Measurements from ENCODE around the gene ARFGAP1. TPM values are rescaled to one million over a fixed set of nuclear protein-coding genes. Genes with fewer than 3 reads are reported as not detected.
A peak's percentile ranks its signal among the peaks of the same experiment; 100 is the strongest.

Gene ARFGAP1
- polyA plus RNA-seq, 2 of the 4 experiments (the other 2 are of a cell fraction) = 41.0 to 106 TPM

DNA sequence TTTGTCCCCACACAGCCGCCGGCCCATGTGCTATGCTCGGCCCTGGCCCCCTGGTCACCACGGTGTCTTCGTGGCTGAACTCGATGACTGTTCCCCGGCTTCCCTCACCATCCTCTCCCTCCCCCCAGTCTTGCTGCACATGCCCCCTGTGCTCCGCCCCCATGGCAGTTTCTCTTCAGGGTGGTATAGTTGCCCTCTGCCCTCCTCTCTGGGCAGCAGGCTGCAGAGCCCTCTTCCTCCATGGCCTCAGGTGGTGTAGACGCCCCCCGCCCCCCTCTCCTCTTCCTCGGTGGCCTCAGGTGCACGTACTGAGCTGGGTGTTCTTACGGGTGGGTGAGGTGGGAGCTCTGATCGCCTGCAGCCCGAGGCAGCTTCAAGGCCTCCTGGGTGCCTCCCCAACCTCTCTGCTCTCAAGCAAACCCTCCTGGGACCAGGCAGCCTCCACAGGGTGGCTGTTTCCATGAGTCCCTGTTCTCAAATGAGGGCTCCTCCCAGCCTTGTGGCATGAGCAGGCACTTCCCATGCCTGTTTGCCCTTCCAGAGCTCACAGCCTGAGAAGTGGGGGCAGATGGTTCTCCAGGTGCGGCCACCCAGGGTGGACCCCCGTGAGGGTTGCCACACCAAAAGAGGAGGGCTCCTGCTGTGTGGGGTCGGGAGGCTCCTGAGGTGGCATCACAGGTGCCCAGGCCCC lies 45.1 kb downstream of the ARFGAP1 start:
- Histone ChIP-seq H3K4me1 (peaks cover 9% of the 10 kb centered on the region; the same call in 2 of the 3 replicates), H3K4me2 (no peak overlapping the region), H3K4me3 (no peak overlapping the region), H3K9me3 (no peaks in the 10 kb centered on the region), H3K27ac (no peak overlapping the region)
- DNase-seq (ENCODE audit: low read depth in 1 of 2, low spot score in 1 of 2) (no peak), ATAC-seq (peak in 1 of 2 experiments; percentile 29; a peak in 2 of 6 replicates), FAIRE-seq (no peak)
- TF ChIP-seq POLR2AphosphoS2 (conservative IDR thresholded peaks at IDR 0.05; ENCODE audit: low read length) (no peak), EHMT2 (IDR thresholded peaks at IDR 0.05; ENCODE audit: low read depth) (no peak), FOSL2 (IDR thresholded peaks at IDR 0.05) (no peak), FOSL2 (CRISPR knock-in tag; IDR thresholded peaks at IDR 0.05) (no peak), GATA3 (IDR thresholded peaks at IDR 0.05; ENCODE audit: borderline replicate concordance) (no peak), ZNF302 (CRISPR knock-in tag; IDR thresholded peaks at IDR 0.05) (no peak), JUN (IDR thresholded peaks at IDR 0.05) (no peak), HOXB5 (CRISPR knock-in tag; IDR thresholded peaks at IDR 0.05) (no peak), CEBPB (IDR thresholded peaks at IDR 0.05) (no peak)
- TF ChIP-seq, protein P1, sequence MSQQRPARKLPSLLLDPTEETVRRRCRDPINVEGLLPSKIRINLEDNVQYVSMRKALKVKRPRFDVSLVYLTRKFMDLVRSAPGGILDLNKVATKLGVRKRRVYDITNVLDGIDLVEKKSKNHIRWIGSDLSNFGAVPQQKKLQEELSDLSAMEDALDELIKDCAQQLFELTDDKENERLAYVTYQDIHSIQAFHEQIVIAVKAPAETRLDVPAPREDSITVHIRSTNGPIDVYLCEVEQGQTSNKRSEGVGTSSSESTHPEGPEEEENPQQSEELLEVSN (IDR thresholded peaks at IDR 0.05; ENCODE audit: borderline replicate concordance, low read depth) = no peak
- CTCF ChIA-PET = interaction anchor here (0.8 to 3.8 kb wide), 9 partner anchors 9 to 94 kb away, joined by 3 to 31 read pairs (median 4); no protein-coding TSS in a partner anchor
- POLR2A ChIA-PET = interaction anchor here (0.6 kb wide), 1 partner anchor 205 kb away, joined by 3 read pairs; no protein-coding TSS in a partner anchor
- WGBS (ENCODE audit: missing lambda C conversion rate) = 68% methylated on average over 8 of the region's 18 CpGs

DNA sequence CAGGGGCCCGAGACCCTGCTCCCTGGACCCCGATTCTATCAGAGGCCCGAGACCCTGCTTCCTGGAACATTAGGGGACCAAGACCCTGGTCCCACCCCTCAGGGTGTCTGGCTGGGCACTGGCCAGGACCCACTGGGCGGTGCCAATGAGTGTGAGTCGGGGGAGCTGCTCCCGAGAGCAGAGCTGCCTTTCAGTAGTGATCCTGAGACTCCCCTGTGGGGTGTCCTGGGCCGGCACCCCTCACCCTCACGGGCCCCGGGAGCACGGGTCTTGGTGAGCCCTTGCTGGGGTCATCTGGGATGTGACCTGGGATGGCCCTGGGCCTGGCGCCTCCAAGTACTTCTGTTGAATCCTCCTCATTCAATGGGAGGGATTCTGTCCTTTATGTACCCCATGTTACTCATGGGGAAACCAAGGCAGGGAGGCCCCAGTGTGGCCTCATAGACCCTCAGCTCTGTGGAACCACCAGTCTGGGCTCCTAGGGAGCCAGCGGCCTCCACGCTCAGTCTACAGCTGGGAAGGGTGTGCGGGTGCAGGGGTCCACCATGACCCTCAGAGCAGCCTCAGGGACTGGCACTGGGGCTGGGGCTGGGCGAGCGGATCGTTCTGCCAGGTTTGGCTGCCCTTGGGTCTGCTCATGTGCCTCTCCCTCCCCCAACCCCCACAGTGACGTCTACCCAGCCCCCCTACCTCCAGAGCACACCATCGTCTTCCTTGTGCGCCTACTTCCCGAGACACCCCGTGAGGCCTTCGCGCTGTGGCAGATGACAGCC lies 46.0 kb downstream of the ARFGAP1 start:
- no peak for DNase-seq (ENCODE audit: low read depth in 1 of 2, low spot score in 1 of 2)
- Histone ChIP-seq H3K4me1 (peaks cover 9% of the 10 kb centered on the region; the same call in 2 of the 3 replicates), H3K27ac (no peak overlapping the region), H3K9me3 (no peaks in the 10 kb centered on the region), H3K4me3 (no peak overlapping the region), H3K4me2 (no peak overlapping the region)
- no peak for FAIRE-seq
- TF ChIP-seq CBX2 (IDR thresholded peaks at IDR 0.05; ENCODE audit: borderline replicate concordance, low read depth) (no peak), RNF2 (IDR thresholded peaks at IDR 0.05; ENCODE audit: borderline replicate concordance, low read depth) (no peak)
- 74% methylated on average over 20 of the region's 24 CpGs for WGBS (ENCODE audit: missing lambda C conversion rate)
- ATAC-seq = no peak
- POLR2A ChIA-PET = no interaction called here
- CTCF ChIA-PET = interaction anchor here (1.3 to 3.8 kb wide), 5 partner anchors 10 to 63 kb away, joined by 4 to 31 read pairs (median 12); no protein-coding TSS in a partner anchor

DNA sequence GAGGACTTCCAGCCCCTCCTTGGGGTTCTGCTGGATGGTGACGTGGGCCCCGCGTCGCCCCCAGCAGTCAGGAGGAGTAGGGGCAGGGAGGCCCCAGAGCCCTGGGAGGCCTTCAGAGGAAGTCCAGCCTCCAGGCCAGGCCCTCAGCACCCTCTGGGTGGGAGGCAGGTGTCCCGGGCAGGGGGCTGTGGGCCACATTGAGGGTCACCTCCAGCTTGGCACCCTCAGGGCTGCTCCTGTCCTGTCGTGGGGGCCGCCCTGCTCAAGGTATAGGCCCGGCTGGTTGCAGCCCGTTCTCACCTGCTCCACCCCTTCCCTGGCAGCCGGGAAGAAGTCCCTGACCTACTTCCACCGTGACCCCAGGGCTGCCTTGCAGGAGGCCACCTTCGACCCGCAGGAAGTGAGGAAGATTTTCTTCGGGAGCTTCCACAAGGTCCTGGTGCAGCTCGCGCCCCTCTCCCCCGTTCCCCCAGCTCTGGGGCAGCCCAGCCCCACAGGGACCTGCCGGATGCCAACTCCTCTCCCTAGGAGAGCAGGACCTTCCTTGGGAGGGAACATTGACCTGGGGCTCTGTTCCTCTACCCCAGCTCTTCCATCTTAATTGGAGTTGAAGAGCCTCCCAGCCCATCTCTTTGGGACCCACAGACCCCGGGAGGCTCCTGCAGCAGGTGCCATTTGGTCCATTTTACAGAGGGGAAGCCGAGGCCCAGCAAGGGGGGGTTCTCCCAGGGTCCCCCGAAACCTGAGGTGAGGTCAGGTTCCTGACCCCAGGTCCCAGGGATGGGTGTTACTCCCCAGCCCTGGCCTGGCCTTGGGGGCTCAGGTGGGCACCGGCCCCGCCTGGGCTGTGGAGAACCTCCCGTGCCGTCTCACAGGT lies 46.8 kb downstream of the ARFGAP1 start:
- POLR2A ChIA-PET = no interaction called here
- TF ChIP-seq, protein P2, sequence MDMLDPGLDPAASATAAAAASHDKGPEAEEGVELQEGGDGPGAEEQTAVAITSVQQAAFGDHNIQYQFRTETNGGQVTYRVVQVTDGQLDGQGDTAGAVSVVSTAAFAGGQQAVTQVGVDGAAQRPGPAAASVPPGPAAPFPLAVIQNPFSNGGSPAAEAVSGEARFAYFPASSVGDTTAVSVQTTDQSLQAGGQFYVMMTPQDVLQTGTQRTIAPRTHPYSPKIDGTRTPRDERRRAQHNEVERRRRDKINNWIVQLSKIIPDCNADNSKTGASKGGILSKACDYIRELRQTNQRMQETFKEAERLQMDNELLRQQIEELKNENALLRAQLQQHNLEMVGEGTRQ (IDR thresholded peaks at IDR 0.05) = no peak
- TF ChIP-seq FOXS1 (CRISPR knock-in tag; IDR thresholded peaks at IDR 0.05) (no peak), JUN (IDR thresholded peaks at IDR 0.05) (no peak), RAD21 (conservative IDR thresholded peaks at IDR 0.05 in 1 of 2, IDR thresholded peaks at IDR 0.05 in 1 of 2) (no peak), RARB (CRISPR knock-in tag; IDR thresholded peaks at IDR 0.05) (no peak), CBX2 (IDR thresholded peaks at IDR 0.05; ENCODE audit: borderline replicate concordance, low read depth) (no peak), EP300 (IDR thresholded peaks at IDR 0.05) (no peak), CBX8 (IDR thresholded peaks at IDR 0.05) (no peak), SREBF2 (IDR thresholded peaks at IDR 0.05) (no peak), ZC3H11A (IDR thresholded peaks at IDR 0.05) (no peak), ESRRA (IDR thresholded peaks at IDR 0.05; ENCODE audit: borderline replicate concordance, low read length) (no peak), GATA3 (IDR thresholded peaks at IDR 0.05; ENCODE audit: borderline replicate concordance) (no peak)
- TF ChIP-seq, protein P3, sequence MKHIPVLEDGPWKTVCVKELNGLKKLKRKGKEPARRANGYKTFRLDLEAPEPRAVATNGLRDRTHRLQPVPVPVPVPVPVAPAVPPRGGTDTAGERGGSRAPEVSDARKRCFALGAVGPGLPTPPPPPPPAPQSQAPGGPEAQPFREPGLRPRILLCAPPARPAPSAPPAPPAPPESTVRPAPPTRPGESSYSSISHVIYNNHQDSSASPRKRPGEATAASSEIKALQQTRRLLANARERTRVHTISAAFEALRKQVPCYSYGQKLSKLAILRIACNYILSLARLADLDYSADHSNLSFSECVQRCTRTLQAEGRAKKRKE (CRISPR knock-in tag; IDR thresholded peaks at IDR 0.05; ENCODE audit: low read depth) = no peak
- TF ChIP-seq, protein P4, sequence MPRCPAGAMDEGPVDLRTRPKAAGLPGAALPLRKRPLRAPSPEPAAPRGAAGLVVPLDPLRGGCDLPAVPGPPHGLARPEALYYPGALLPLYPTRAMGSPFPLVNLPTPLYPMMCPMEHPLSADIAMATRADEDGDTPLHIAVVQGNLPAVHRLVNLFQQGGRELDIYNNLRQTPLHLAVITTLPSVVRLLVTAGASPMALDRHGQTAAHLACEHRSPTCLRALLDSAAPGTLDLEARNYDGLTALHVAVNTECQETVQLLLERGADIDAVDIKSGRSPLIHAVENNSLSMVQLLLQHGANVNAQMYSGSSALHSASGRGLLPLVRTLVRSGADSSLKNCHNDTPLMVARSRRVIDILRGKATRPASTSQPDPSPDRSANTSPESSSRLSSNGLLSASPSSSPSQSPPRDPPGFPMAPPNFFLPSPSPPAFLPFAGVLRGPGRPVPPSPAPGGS (IDR thresholded peaks at IDR 0.05) = no peak
- WGBS (ENCODE audit: missing lambda C conversion rate) = 70% methylated on average over 19 of the region's 25 CpGs
- no peak for DNase-seq (ENCODE audit: low read depth in 1 of 2, low spot score in 1 of 2)
- Histone ChIP-seq H3K4me1 (peaks cover 9% of the 10 kb centered on the region; the same call in 2 of the 3 replicates), H3K4me2 (no peak overlapping the region), H3K4me3 (no peak overlapping the region), H3K27ac (no peak overlapping the region), H3K9me3 (no peaks in the 10 kb centered on the region)
- no peak for FAIRE-seq
- CTCF ChIA-PET = interaction anchor here (1.3 to 3.8 kb wide), 3 partner anchors 10 to 62 kb away, joined by 4 to 31 read pairs (median 5); no protein-coding TSS in a partner anchor
- ATAC-seq = no peak
